ENCODE results near the gene KCNK10. TPM values are rescaled to one million over a fixed set of nuclear protein-coding genes. Genes with fewer than 3 reads are reported as not detected.
A peak's percentile ranks its signal among the peaks of the same experiment; 100 is the strongest.
"Not testable (repeated sequence)": the region's sequence is repeated elsewhere in the genome, so short reads cannot be mapped to it uniquely, and the experiment has no call there.

The KCNK10 gene
- total and polyA plus RNA-seq, 4 experiments from 2014 or later: not detected

DNA sequence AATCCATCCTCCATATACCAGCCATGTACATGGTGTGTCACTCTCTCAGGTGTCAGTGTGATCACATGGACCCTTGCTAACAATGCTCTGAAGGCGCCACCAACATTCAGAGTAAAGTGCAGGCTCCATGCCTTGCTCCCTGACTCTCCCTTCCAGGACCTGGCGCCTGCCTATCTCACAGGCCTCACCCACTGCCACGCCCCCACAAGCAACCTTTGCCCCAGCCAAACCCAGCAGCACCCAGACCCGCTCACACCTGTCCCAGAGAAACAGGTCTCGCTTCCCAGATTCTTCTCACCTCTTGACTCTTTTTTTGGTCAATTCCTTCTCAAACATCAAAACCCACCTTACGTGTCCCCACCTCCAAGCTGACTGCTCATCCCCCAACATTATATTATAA is 52.3 kb downstream of the KCNK10 start:
- H3K4me1 ChIP-seq (ENCODE audit: insufficient read depth, low read length): no peaks in the 10 kb centered on the region
- H3K27ac ChIP-seq (ENCODE audit: low read depth, low read length): no peak overlapping the region
- no peaks in the 10 kb centered on the region for H3K9me3 ChIP-seq (ENCODE audit: control insufficient read depth in 1 of 2, low read length in 2 of 2)
- Mint-ChIP-seq H3K4me3 (no peak overlapping the region), H3K27ac (no peak overlapping the region), H3K36me3 (no peaks in the 10 kb centered on the region), H3K27me3 (peaks cover 18% of the 10 kb centered on the region in 2 donors), H3K4me1 (no peaks in the 10 kb centered on the region), H3K9me3 (no peaks in the 10 kb centered on the region)
- no peak for DNase-seq
- CTCF ChIA-PET (ENCODE audit: partially characterized antibody): no interaction called here
- H3K36me3 ChIP-seq (ENCODE audit: insufficient read depth, low read length): no peaks in the 10 kb centered on the region
- no peaks in the 10 kb centered on the region for H3K27me3 ChIP-seq (ENCODE audit: insufficient read depth, low read length)
- H3K4me3 ChIP-seq (ENCODE audit: low read length in 2 of 2): no peak overlapping the region
- intact Hi-C loops (cut with micrococcal nuclease): no loop called here
- POLR2A ChIA-PET (ENCODE audit: partially characterized antibody): no interaction called here

DNA sequence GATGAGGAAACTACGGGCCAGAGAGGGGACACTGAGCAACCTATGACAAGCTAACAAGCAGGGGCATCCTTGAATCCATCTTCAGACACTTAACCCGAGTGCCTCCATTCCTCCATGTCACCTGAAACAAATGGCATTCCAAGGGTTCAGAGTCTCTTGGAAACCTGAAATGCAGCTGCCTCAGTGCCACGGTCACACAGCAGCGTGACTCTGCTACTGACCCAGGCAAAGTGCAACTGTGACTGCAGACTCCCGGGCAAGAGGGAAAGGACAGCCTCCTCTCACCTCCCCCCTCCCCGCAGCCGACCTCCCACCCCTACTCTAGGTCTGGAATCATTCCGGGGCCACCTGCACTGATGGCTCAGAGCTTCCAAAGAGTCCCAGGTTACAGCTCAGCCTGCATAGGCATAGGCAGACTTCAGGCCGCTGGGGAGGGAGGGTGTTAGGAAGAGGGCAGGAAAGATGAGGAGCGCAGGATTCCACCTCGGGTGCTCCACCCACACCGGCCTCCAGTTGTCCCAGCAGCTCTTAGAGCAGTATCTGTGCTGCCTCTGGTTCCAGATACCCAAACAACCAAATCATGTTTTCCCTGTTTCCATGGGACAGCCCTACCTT is 53.2 kb downstream of the KCNK10 start:
- CTCF ChIA-PET (ENCODE audit: partially characterized antibody): no interaction called here
- Histone ChIP-seq H3K36me3 (ENCODE audit: insufficient read depth, low read length) (no peaks in the 10 kb centered on the region), H3K27me3 (ENCODE audit: insufficient read depth, low read length) (no peaks in the 10 kb centered on the region), H3K4me3 (ENCODE audit: low read length in 2 of 2) (no peak overlapping the region), H3K9me3 (ENCODE audit: control insufficient read depth in 1 of 2, low read length in 2 of 2) (no peaks in the 10 kb centered on the region), H3K27ac (ENCODE audit: low read depth, low read length) (no peak overlapping the region), H3K4me1 (ENCODE audit: insufficient read depth, low read length) (no peaks in the 10 kb centered on the region)
- H3K9me3 Mint-ChIP-seq: no peaks in the 10 kb centered on the region
- H3K4me1 Mint-ChIP-seq: no peaks in the 10 kb centered on the region
- POLR2A ChIA-PET (ENCODE audit: partially characterized antibody): no interaction called here
- intact Hi-C loops (cut with micrococcal nuclease): no loop called here
- H3K36me3 Mint-ChIP-seq: no peaks in the 10 kb centered on the region
- H3K4me3 Mint-ChIP-seq: no peak overlapping the region
- peaks cover 15 to 21% of the 10 kb centered on the region in 2 donors for H3K27me3 Mint-ChIP-seq
- H3K27ac Mint-ChIP-seq: peak overlapping the region in 1 of 7 donors; percentile 27
- DNase-seq: no peak

DNA sequence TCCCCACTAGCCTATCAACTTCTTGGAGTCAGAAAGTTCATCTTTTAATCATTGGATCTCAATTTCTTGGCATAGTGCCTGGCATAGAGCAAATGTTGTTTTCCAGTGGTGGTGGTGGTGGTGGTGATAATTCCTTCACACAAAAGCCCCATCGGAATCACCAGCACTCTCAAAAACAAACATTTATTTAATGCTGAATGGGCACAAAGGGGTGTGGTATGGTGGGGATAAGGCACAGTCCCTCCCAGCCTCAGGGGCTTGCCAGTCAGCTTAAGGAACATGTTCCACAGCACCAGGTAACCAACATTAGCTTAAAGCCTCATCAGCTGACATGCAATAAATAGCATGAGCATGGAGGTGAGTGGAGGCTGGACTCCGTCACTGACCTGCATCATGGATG is 56.6 kb downstream of the KCNK10 start:
- CTCF ChIA-PET (ENCODE audit: partially characterized antibody): no interaction called here
- H3K27me3 ChIP-seq (ENCODE audit: insufficient read depth, low read length): no peaks in the 10 kb centered on the region
- H3K4me1 Mint-ChIP-seq: no peaks in the 10 kb centered on the region
- no peaks in the 10 kb centered on the region for H3K9me3 Mint-ChIP-seq
- H3K9me3 ChIP-seq (ENCODE audit: control insufficient read depth in 1 of 2, low read length in 2 of 2): no peaks in the 10 kb centered on the region
- no peaks in the 10 kb centered on the region for H3K36me3 Mint-ChIP-seq
- no peak overlapping the region for H3K27ac Mint-ChIP-seq
- POLR2A ChIA-PET (ENCODE audit: partially characterized antibody): no interaction called here
- no peak for DNase-seq
- H3K4me1 ChIP-seq (ENCODE audit: insufficient read depth, low read length): no peaks in the 10 kb centered on the region
- H3K36me3 ChIP-seq (ENCODE audit: insufficient read depth, low read length): no peaks in the 10 kb centered on the region
- H3K4me3 ChIP-seq (ENCODE audit: low read length in 2 of 2): no peak overlapping the region
- no peak overlapping the region for H3K4me3 Mint-ChIP-seq
- H3K27me3 Mint-ChIP-seq: peaks cover 9 to 19% of the 10 kb centered on the region in 2 donors
- no peak overlapping the region for H3K27ac ChIP-seq (ENCODE audit: low read depth, low read length)
- intact Hi-C loops (cut with micrococcal nuclease): no loop called here

DNA sequence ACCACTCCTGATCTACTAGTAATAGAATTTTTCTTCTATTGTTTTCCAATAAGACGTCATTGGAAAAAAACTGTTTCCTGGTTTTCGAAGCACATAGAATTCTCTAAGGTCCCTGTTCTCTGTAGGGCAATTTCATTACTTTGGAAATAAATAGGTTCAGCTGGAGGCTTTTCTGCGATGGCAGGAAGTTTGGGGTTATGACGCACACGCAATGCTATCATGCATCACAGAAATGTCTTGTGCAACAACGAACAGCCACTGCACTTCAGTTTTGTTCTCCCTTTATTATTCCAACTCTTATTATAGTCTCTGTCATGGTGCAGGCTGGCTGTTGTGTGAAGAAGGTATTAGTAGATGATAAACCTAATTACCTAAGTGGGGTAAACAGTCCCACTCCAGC is 59.0 kb downstream of the KCNK10 start:
- no peaks in the 10 kb centered on the region for H3K27me3 ChIP-seq (ENCODE audit: insufficient read depth, low read length)
- Mint-ChIP-seq H3K4me1 (no peaks in the 10 kb centered on the region), H3K4me3 (no peak overlapping the region), H3K9me3 (peaks cover 0 to 2% (median 0%) of the 10 kb centered on the region in 8 donors), H3K27me3 (peaks cover 8 to 13% of the 10 kb centered on the region in 2 donors), H3K27ac (no peak overlapping the region), H3K36me3 (no peaks in the 10 kb centered on the region)
- no peaks in the 10 kb centered on the region for H3K4me1 ChIP-seq (ENCODE audit: insufficient read depth, low read length)
- ChIA-PET CTCF (ENCODE audit: partially characterized antibody) (no interaction called here), POLR2A (ENCODE audit: partially characterized antibody) (no interaction called here)
- H3K36me3 ChIP-seq (ENCODE audit: insufficient read depth, low read length): no peaks in the 10 kb centered on the region
- intact Hi-C loops (cut with micrococcal nuclease): no loop called here
- no peak overlapping the region for H3K4me3 ChIP-seq (ENCODE audit: low read length in 2 of 2)
- DNase-seq: no peak
- no peak overlapping the region for H3K27ac ChIP-seq (ENCODE audit: low read depth, low read length)
- no peaks in the 10 kb centered on the region for H3K9me3 ChIP-seq (ENCODE audit: control insufficient read depth in 1 of 2, low read length in 2 of 2)

DNA sequence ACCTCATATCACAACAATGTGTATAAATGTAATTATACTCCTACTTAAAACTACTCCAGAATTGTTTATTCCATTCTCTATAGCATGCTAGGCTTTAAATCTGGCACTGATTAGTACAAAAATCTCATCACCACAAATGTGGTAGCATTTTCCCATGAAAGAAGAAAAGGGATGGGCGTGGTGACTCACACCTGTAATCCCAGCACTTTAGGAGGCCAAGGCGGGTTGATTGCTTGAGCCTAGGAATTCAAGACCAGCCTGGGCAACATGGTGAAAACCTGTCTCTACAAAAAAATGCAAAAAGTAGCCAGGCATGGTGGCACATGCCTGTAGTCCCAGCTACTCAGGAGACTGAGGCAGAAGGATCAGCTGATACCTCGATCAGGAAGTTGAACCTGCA is 61.8 kb downstream of the KCNK10 start:
- H3K4me1 Mint-ChIP-seq; H3K27ac ChIP-seq (ENCODE audit: low read depth, low read length); H3K36me3 Mint-ChIP-seq; H3K4me1 ChIP-seq (ENCODE audit: insufficient read depth, low read length); H3K9me3 Mint-ChIP-seq; CTCF ChIA-PET (ENCODE audit: partially characterized antibody); POLR2A ChIA-PET (ENCODE audit: partially characterized antibody); H3K27ac Mint-ChIP-seq; H3K36me3 ChIP-seq (ENCODE audit: insufficient read depth, low read length); intact Hi-C loops (cut with micrococcal nuclease); DNase-seq; H3K27me3 ChIP-seq (ENCODE audit: insufficient read depth, low read length); H3K4me3 ChIP-seq (ENCODE audit: low read length in 2 of 2); H3K4me3 Mint-ChIP-seq; H3K9me3 ChIP-seq (ENCODE audit: control insufficient read depth in 1 of 2, low read length in 2 of 2): not testable (repeated sequence)
- peaks cover 11 to 32% of the 10 kb centered on the region in 2 donors for H3K27me3 Mint-ChIP-seq

DNA sequence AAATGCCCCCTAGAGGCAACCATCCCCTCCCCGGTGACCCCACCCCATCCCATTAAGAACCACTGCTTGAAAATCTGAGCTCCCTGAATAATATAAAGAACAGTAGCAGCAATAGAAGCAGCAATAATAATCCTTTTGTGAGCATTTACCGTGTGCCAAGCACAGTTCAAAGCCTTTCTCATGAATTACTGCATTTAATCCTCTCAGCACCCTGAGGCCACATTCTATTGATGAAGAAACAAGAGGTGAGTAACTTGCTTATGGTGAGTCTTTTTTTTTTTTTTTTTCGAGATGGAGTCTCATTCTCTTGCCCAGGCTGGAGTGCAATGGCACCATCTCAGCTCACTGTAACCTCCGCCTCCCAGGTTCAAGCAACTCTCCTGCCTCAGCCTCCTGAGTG is 65.0 kb downstream of the KCNK10 start:
- Mint-ChIP-seq H3K4me1 (no peaks in the 10 kb centered on the region), H3K36me3 (no peaks in the 10 kb centered on the region), H3K27ac (no peak overlapping the region), H3K9me3 (peaks cover 0 to 2% (median 0%) of the 10 kb centered on the region in 8 donors), H3K27me3 (peaks cover 11 to 29% of the 10 kb centered on the region in 2 donors), H3K4me3 (no peak overlapping the region)
- Histone ChIP-seq H3K9me3 (ENCODE audit: control insufficient read depth in 1 of 2, low read length in 2 of 2) (no peaks in the 10 kb centered on the region), H3K36me3 (ENCODE audit: insufficient read depth, low read length) (no peaks in the 10 kb centered on the region), H3K27me3 (ENCODE audit: insufficient read depth, low read length) (no peaks in the 10 kb centered on the region), H3K27ac (ENCODE audit: low read depth, low read length) (no peak overlapping the region), H3K4me1 (ENCODE audit: insufficient read depth, low read length) (no peaks in the 10 kb centered on the region), H3K4me3 (ENCODE audit: low read length in 2 of 2) (no peak overlapping the region)
- DNase-seq: no peak
- CTCF ChIA-PET (ENCODE audit: partially characterized antibody): no interaction called here
- intact Hi-C loops (cut with micrococcal nuclease): no loop called here
- POLR2A ChIA-PET (ENCODE audit: partially characterized antibody): no interaction called here

DNA sequence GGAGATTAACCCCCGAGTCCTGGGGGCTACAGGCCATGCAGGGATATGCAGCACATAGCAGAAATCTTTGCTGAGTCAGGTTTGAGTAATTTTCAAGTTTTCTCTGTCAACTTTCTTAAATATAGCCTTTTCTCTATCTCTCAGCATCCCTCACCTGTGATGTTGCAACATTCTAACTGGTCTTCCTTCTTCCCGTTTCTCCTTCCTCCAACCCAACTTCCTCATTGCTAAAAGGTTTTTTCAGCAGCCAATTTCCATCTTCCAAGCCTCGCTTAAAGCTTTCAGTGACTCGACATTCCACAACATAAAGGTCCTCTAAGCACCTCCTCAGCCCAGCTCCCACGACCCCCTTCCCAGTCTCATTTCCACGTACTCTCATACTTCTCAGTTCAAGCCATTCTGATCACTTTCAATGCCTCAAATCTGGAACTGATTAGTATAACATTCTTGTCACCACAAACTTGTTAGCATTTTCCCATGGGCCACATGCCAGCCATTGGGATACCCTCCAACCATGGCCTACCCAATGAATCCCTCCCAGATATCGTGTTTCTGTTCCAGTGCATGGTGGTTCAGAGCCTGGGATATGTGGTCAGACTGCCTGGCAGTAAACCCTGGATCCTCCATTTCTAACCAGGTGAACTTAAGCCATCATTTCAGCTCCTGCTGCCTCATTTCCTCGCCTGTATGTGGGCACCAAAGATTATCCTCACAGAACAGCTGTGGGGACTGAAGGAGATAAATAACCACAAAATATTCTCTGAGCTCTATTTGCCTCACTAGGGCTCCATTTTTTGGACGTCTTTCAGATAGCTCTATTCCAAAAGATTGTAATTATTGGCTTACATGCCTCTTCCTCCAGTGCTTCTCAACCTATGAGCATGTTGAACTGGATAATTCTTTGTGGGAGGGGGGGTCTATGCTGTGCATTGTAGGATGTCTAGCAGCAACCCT is 65.8 kb downstream of the KCNK10 start:
- Mint-ChIP-seq H3K27ac (no peak overlapping the region), H3K4me1 (no peaks in the 10 kb centered on the region), H3K27me3 (peaks cover 9 to 26% of the 10 kb centered on the region in 2 donors), H3K36me3 (no peaks in the 10 kb centered on the region), H3K4me3 (no peak overlapping the region), H3K9me3 (peaks cover 0 to 2% (median 0%) of the 10 kb centered on the region in 8 donors)
- Histone ChIP-seq H3K27ac (ENCODE audit: low read depth, low read length) (no peak overlapping the region), H3K36me3 (ENCODE audit: insufficient read depth, low read length) (no peaks in the 10 kb centered on the region), H3K9me3 (ENCODE audit: control insufficient read depth in 1 of 2, low read length in 2 of 2) (no peaks in the 10 kb centered on the region), H3K4me1 (ENCODE audit: insufficient read depth, low read length) (no peaks in the 10 kb centered on the region), H3K4me3 (ENCODE audit: low read length in 2 of 2) (no peak overlapping the region), H3K27me3 (ENCODE audit: insufficient read depth, low read length) (no peaks in the 10 kb centered on the region)
- intact Hi-C loops (cut with micrococcal nuclease): no loop called here
- DNase-seq: no peak
- CTCF ChIA-PET (ENCODE audit: partially characterized antibody): no interaction called here
- POLR2A ChIA-PET (ENCODE audit: partially characterized antibody): no interaction called here

All from CD4-positive, alpha-beta memory T cell (primary cell).